Measurements from ENCODE around the gene WDR90.
"Not testable (repeated sequence)": the region's sequence is repeated elsewhere in the genome, so short reads cannot be mapped to it uniquely, and the experiment has no call there.

Gene WDR90

GRCh38 chr16:710500-711075 lies 61.4 kb downstream of the WDR90 start:
- no peak overlapping the region for H3K4me3 ChIP-seq (ENCODE audit: low read depth, low read length)
- H3K9me3 ChIP-seq (ENCODE audit: severe bottlenecking), result no peaks in the 10 kb centered on the region
- H3K27me3 ChIP-seq (ENCODE audit: insufficient read depth, low read depth, severe bottlenecking), result peaks cover 15% of the 10 kb centered on the region
- H3K27ac ChIP-seq, result no peak overlapping the region
- DNase-seq, result no peak
- no peak for TF ChIP-seq CTCF (IDR thresholded peaks at IDR 0.05; ENCODE audit: low read depth, low read length)
- no peaks in the 10 kb centered on the region for H3K36me3 ChIP-seq

- Histone ChIP-seq H3K27me3 (ENCODE audit: insufficient read depth, low read depth, severe bottlenecking) (peaks cover 15% of the 10 kb centered on the region), H3K27ac (no peak overlapping the region), H3K36me3 (no peaks in the 10 kb centered on the region), H3K9me3 (ENCODE audit: severe bottlenecking) (no peaks in the 10 kb centered on the region), H3K4me3 (ENCODE audit: low read depth, low read length) (no peak overlapping the region)
- DNase-seq, result no peak
- TF ChIP-seq CTCF (IDR thresholded peaks at IDR 0.05; ENCODE audit: low read depth, low read length), result no peak
Observed at GRCh38 chr16:711084-711483, 61.9 kb downstream of the WDR90 start.

GRCh38 chr16:711548-712320 lies 62.6 kb downstream of the WDR90 start:
- DNase-seq, result peak; percentile 83
- H3K9me3 ChIP-seq (ENCODE audit: severe bottlenecking), result no peaks in the 10 kb centered on the region
- peaks cover 12% of the 10 kb centered on the region for H3K27me3 ChIP-seq (ENCODE audit: insufficient read depth, low read depth, severe bottlenecking)
- TF ChIP-seq CTCF (IDR thresholded peaks at IDR 0.05; ENCODE audit: low read depth, low read length), result peak; percentile 96
- H3K27ac ChIP-seq, result no peak overlapping the region
- no peak overlapping the region for H3K4me3 ChIP-seq (ENCODE audit: low read depth, low read length)
- no peaks in the 10 kb centered on the region; the same call in 1 of the 2 replicates for H3K36me3 ChIP-seq

- peak; percentile 79 for DNase-seq
- peak; percentile 45 for TF ChIP-seq CTCF (IDR thresholded peaks at IDR 0.05; ENCODE audit: low read depth, low read length)
- not testable (repeated sequence) for H3K9me3 ChIP-seq (ENCODE audit: severe bottlenecking)
Observed at GRCh38 chr16:712740-713250, 63.6 kb downstream of the WDR90 start.

GRCh38 chr16:714079-714478 lies 64.9 kb downstream of the WDR90 start:
- Histone ChIP-seq H3K27me3 (ENCODE audit: insufficient read depth, low read depth, severe bottlenecking) (peaks cover 10% of the 10 kb centered on the region), H3K36me3 (no peaks in the 10 kb centered on the region; the same call in 1 of the 2 replicates), H3K9me3 (ENCODE audit: severe bottlenecking) (no peaks in the 10 kb centered on the region), H3K27ac (no peak overlapping the region), H3K4me3 (ENCODE audit: low read depth, low read length) (no peak overlapping the region)
- no peak for TF ChIP-seq CTCF (IDR thresholded peaks at IDR 0.05; ENCODE audit: low read depth, low read length)
- DNase-seq, result no peak

More at GRCh38 chr16:712740-713250, 63.6 kb downstream of the WDR90 start:
- H3K27ac ChIP-seq; H3K36me3 ChIP-seq; H3K4me3 ChIP-seq (ENCODE audit: low read depth, low read length): not testable (repeated sequence)
- peaks cover 12% of the 10 kb centered on the region for H3K27me3 ChIP-seq (ENCODE audit: insufficient read depth, low read depth, severe bottlenecking)
